Renal cortex interstitium (tissue), 11 donors: ENCODE data around the gene ST7. TPM values are rescaled to one million over a fixed set of nuclear protein-coding genes. Genes with fewer than 3 reads are reported as not detected.

Experiments used
- DNase-seq, 11 donors: peaks; one replicate each; pipeline ENCODE4 v3.0.0-alpha.2; 2013; ENCODE audit warnings: low read depth in 9 of 11, low spot score in 4 of 11; ENCODE audit errors: extremely low read depth in 1 of 11
- polyA plus RNA-seq, 3 donors: library from polyadenylated mRNA; unstranded; fragments of 120-200 nt; gene quantifications; one replicate each; pipeline ENCODE4 v1.2.1, GENCODE V29; 2013; ENCODE audit not compliant: insufficient read length in 3 of 3

ST7 gene
- polyA plus RNA-seq, 3 donors, result 27.1 to 30.2 (median 29.6) TPM

DNA sequence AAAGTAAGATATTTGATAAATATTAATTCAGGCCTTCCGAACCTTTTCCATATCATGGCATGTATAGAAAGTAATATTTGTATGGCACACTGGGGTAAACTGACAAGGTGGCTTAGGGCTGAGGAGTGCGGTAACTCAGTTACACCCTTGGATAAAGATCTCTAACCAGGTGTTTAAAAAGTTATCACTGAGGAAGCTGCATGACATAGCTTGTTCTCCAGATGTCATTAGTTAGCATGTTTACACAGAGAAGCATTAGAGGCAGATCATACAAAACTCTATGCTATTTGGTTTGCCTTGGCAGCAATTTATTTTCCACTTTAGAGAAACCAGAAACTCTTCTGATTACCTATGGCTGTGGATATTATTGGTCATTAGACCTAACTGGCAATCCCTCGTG lies 118.2 kb downstream of the ST7 start:
- DNase-seq, result no peak

DNA sequence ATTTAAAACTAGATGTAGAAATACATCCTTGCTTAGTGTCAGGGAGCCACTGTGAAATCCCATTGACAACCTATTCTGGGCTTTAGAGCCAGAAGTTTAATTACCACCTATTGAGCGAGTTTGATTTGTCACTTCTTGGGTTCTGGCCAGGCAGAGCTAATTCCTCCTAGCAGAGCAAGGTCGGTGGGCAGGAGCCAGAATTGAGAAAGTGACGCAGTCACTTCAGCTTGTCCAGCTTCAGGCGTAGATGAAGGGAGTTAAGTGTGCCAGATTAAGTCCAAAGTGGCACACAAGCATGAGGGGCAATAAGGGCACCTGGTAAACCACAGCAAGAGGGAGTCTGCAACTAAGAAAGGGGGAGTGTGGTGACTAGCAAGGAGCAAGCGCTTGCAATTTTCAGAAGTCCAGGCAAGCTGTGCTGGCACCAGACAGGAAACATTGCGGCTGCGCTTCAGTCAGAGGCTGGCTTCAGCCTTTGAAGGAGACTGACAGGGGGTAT lies 119.4 kb downstream of the ST7 start:
- DNase-seq, result no peak

DNA sequence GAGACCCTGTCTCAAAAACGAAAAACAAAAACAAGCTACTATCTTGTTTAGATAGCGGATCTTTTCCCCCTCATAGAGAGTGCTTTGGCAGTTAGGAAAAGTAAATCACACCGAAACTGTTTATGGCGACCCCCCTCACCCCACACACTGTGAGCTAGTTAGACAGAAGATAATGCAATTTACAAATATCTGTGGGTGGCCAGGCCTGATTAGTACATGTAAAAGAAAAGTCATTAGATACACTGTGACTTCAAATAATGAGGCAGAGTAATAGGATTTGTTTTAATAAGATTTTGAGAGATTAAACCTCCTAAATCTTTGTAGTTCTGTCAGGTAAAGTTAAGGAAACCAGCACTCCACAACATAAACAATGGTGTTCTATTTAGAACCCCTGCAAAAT lies 121.1 kb downstream of the ST7 start:
- no peak for DNase-seq

DNA sequence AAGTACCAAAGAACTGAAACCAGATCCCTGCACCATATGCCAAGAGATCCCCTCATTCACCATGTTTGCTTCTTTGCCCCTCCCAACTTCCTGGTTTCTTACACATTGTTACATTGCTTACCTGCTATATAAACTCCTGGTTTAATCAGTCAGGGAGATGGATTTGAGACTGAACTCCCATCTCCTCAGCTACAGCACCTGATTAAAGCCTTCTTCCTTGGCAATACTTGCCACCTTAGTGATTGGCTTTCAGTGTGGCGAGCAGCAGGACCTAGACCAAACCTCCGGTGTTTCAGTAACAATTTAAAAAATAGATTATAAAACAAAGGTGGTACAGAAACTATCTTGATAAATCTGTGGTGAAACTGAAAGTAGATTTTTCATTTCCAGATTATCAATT lies 122.6 kb downstream of the ST7 start:
- DNase-seq, result no peak

DNA sequence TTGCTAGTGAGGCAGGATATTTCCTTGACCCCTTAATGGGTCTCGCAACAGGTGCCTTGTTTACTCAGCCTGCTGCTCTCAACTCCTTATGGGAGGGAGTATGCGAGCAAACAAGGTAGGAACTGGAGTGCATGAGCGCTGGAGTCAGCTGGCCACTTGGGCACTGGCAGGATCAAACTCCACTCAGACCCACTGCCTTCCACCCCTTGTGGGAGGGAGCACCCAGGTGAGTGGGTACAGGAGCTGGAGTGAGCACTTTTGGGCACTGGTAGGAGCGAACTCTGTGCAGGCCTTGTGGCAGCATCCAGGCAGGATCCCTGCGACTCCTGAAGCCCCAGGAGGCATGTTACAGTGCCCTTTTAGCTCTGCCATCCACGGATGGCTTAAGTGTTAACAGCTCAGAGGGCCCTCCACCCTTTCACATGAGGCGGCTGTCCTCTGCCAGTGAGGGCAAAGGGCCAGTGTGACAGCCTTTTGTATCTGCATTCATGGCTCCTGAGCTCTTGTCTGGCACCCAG lies 123.2 kb downstream of the ST7 start:
- no peak for DNase-seq

DNA sequence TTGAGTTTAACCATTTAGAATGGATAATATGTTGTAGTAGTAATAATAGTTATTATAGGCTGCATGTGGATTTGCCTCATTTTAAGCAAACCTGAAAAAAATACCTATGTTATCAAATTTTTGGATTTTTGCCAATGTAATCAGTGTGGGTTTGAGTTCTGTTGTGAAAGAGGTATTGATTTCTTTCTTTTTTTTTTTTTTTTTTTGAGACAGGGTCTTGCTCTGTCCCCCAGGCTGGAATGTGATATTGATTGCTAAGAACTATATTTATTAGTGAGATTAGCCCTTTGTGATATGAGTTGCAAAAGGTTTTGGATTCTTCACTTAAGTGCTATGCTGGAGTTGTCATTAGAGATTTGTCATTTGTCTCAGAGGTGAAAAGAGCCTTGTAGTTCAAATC lies 124.4 kb downstream of the ST7 start:
- no peak for DNase-seq

DNA sequence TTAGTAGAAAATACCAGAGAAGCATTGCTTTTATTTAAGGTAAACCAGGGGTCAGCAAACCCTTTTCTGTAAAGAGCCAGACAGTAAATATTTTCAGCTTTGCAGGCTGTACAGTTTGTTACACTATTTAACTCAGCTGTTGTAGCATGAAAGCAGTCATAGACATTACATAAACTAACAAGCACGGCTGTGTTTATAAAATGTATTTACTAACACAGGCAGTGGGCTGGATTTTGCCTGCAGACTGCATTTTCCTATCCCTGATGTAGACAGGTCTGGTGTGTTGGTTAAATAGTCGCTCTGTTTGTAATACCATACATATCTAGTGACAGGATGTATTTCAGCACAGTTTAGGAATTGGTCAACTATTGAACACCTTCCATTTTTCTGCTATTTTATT lies 129.3 kb downstream of the ST7 start:
- no peak for DNase-seq

DNA sequence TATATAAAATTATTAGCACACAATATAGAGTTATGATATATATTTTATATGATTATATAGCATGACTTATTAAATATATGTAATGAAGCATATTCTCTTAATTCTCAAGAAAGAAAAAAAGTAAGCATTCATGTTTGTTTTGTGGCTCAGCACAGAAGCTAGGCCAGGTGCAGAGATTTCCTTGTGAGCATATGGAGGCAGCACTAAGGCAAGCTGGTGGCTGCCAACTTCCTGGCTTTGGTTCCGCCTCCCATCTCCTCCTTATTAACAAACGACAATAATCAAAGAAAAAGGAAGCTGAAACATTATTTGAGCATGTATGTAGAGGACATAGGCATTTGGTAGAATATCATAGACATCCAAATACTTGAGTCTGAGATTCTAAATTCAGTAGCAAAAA lies 130.3 kb downstream of the ST7 start:
- DNase-seq, result no peak

DNA sequence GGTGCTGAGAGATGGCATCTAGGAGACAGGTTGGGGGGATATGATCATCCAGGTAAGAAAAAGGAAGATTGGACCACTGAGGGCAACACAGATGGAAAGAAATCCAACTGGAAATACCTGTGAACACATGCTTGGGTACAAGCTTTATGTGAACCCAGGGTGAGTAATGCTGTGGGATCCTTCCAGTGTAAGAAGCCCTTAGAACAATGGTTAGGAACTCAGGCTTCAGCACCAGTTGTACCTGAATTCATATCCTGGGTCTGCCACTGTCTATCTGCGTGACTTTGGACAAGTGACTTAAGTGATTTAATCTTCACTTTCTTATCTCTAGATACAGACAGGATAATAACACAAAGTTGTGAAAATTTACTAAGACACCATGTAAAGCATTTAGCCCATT lies 131.0 kb downstream of the ST7 start:
- DNase-seq, result no peak

DNA sequence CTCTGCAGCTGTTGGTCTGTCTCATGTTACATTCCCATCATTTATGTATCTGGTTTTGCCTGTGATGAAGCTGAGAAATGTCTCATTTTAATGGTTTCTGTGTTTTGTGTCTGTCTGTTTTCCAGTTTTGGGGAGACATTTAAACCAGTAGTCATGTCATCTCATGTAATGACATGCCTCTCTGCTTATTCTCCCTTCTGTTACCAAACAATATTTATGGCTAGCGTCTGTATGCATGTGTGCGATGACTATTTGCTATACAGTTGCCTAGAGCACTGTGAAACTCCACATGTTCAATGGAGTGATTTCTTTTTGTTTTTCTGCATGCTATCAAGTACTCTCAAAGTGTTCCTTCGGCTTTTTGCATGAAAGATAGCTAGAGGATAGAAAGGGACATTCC lies 132.0 kb downstream of the ST7 start:
- DNase-seq, result no peak

DNA sequence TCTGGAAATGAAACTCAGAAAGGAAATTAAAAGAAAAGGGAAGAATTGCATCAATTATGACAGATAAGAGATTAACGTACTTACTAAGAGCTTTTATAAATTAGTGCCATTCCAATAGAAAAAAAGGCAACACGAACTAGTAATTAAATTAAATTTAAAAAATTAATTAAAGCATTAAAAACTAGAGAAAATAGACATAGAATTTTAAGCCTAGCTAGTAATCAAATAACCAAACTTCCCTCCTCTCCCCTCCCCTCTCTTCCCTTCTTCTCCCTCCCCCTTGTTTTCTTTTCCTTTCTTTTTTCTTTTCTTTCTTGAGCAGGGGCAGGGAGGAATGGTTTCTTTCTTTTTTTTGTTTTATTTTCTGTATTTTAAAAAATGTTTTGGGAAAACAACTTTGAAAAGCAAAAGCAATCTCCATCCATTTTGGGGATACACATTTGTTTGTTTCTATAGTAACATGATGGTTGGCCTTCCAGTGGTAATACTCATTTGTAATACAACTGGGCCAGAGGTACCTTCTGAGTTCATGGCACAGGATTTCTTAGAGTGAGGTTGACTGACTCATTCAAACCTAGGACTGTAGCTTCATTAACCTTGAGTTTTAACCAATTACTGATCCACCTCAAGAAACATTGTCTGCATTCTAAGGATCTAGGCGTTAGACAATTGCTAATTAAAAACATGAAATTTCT lies 132.6 kb downstream of the ST7 start:
- no peak for DNase-seq

DNA sequence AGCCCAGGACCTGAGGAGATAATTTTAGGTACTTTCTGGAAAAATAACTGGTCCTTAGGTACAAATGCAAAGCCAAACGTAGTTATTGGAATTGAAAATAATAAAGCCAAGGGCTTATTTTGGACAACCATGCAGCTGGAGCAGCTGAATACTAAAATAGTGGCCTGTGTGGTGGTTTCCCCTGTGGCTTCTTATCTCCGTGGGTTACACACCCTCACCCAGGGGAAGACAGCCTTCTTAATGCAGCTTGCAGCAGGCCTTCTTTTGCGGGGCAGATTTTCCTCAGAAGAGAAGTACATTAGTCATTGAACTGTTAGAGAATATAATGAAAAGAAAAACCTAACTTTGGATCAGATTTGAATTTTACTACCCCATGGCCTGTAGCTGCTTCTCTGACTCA lies 133.5 kb downstream of the ST7 start:
- no peak for DNase-seq

DNA sequence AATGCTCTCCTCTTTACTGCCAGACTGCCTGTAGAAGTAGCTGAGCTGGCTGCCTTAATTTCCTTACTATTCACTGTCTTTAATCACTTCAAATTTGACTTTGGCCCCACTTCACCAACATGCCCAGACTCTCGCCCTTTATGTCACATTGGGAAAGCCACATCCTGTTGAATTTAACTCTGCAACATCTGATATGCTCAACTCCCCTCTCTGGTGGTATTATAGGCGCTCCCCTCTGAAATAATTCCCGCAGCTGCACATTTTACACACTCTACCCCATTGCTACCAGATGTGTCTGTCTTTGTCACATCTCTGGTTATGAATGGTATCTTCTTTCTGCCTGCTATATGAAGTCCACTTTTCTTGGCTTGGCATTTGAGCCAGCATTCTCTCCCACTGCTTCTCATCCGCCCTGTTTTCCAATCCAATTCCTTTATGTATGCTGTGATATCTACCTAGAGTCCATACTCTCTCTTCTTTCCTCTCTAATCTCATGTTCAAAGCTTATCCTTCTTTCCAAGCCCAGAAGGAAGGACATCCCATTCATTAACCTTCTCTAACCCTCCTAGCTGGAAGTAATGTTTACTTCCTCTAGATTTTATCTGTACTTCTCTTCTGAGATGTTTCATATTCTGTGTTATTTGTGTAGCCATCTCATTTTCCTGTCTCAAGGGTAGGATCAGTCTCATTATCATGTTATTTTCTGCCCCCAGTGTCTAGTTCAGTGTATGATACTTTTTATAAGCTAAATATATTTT lies 134.5 kb downstream of the ST7 start:
- DNase-seq, result no peak

DNA sequence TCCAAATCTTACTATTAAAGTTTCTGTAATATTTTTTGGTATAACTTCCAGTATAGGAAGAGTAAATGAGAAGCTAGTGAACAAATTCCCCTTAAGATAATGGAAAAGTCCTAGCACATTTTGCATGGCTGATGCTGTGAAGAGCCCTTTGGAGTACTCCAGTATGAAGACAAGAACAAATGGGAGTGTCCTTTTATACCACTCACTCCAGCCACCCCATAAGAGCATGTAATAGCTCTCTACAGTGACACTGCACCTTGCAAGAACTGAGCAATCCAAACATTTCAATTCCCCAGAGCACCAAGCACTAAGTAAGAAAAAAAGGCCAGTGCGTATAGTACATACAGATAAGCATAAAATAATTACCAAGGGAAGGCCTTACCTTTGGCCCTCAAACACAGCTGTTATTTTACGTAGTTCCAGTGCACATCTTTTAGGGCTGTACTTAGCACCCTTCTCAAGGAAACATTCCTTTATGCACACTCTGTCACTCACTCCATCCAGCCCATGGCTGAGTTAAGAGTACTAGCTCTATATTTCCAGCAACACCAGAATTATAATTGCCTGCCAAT lies 135.4 kb downstream of the ST7 start:
- DNase-seq, result no peak

DNA sequence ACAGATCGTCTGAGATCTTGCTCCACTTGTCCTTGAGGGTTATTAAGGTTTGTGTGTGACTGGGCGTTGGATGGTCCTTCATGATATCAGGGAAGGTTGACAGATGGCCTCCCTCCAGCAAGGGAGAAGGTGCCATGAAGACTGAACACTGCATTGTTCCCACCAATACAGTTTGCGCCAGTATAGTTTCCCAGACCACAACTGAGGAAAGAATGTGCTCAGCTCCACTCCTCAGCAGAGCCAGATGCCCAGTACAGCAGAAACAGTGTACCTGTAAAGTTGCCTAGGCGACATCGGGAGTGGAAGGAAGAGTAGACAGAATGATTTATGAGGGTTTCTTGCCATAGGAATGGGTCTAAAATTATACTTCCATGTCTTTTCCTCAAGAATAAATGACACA lies 137.5 kb downstream of the ST7 start:
- DNase-seq, result no peak

DNA sequence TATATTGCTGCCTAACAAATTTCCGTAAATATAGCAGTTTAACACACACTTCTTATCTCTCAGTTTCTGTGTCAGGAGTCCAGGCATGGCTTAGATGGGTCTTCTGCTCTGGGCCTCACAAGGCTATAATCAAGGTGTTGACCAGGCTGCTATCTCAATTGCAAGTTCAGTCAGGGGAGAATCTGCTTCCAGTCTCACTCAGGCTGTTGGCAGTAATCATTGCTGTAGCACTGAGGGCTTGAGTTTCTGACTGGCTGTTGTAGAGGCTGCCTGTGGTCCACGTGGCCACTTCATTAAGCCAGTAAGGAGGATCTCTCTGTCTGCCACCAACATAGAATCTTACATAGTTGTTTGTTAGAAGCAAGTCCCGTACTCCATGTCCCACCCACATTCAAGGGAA lies 138.4 kb downstream of the ST7 start:
- no peak for DNase-seq

DNA sequence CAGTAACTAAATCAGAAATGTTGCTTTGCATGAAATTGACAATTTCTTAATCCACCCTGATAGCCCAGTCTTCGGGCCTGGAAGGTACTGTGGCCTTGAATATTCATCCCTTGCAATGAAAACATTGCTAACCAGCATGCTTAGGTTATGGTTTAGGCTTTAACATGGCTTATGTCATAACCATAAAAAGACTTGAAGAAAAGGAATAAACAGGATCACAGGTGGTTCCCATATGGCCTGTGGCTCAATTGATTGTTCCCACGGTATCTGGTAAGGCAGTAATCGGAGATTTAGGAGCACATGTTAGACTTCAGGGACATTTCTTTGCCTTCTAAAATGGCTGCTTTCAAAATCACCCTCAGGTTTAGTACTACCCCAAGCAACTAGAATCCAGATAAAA lies 139.5 kb downstream of the ST7 start:
- DNase-seq, result no peak

DNA sequence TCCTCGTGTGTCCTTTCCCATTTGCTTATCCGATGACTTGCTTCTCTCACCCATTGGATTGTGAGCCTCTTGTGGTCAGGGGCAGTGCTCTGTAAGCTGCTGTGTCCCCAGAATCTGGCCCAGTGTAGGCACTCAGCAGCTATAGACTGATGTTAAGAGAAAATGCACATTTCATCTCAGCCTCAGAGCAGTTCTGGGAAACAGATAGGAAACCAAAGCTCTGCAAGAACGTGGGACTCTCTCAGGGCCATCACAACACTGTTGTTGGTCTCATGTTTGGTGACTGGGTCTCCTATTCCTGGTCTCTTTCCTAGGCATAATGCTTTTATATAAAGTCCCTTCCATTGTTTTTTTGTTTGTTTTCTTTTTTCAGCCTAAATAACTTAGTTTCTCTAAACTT lies 141.2 kb downstream of the ST7 start:
- DNase-seq, result no peak

DNA sequence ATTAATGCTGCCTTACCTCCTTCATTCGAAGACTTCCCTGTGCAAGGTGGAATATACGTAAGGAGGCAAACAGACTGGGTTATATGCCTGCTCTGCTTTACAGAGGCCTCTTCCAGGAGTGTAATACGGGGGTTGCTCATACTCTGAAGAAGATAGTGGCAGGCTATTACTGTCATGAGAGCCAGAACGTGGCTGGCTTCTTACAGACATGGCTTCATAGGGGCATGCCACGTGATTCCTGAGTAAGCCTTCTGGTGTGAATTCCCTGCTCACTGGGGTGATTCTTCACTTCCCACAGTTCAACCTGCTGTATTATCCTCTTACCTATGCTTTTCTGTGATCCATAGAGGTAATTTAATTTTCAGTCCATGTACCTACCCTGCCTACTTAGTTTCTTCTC lies 141.8 kb downstream of the ST7 start:
- no peak for DNase-seq

DNA sequence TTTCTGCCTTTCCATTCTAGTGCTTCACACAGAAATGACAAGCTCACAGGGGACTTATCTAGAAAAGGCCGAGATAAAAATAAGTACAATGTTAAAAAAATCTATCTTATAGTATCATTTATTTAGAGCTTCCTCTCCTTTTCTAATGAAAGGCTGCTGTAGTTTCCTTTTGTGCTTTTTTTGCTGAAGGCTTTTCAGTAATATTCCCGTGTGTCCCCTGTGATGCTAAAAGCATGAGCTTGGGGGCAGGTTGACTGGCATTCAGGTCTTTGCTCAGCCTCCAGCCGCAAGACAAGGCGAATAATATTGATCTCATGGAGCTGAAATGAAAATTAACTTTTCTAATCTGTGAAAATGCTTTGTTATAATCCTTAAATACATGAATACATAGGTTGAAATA lies 143.0 kb downstream of the ST7 start:
- DNase-seq, result no peak
